SK-N-SH treated with all-trans-retinoic acid at 6 μM for 48 hours (cell line): ENCODE results near the gene PIGU.

Source experiments
- ARNTL ChIP-seq: fragments of 450-650 bp; formaldehyde crosslinking; IDR thresholded peaks from 2 replicates; pipeline ENCODE4 v1.5.0; 2020; ENCODE audit warnings: low read depth, mild to moderate bottlenecking, moderate library complexity, borderline replicate concordance
- GLIS3 ChIP-seq: fragments of 250-450 bp; sonication (Bioruptor Pico); IDR thresholded peaks from 2 replicates; pipeline ENCODE4 v1.5.0; 2020; ENCODE audit warnings: mild to moderate bottlenecking, moderate library complexity
- ISL1 ChIP-seq: fragments of 250-450 bp; sonication (Bioruptor Pico); IDR thresholded peaks from 2 replicates; pipeline ENCODE4 v2.1.2; 2022; ENCODE audit warnings: mild to moderate bottlenecking, moderate library complexity
- OSR1 ChIP-seq: fragments of 250-450 bp; sonication (Bioruptor Pico); IDR thresholded peaks from 2 replicates; pipeline ENCODE4 v1.8.0; 2022; ENCODE audit warnings: moderate library complexity, mild to moderate bottlenecking, inconsistent platforms
- PATZ1 ChIP-seq: fragments of 250-450 bp; sonication (Bioruptor Pico); IDR thresholded peaks from 2 replicates; pipeline ENCODE4 v1.8.0; 2020; ENCODE audit warnings: mild to moderate bottlenecking, moderate library complexity, borderline replicate concordance
- TOX ChIP-seq: fragments of 250-450 bp; sonication (Bioruptor Pico); IDR thresholded peaks from 2 replicates; pipeline ENCODE4 v1.8.0; 2021; ENCODE audit warnings: mild to moderate bottlenecking, moderate library complexity, borderline replicate concordance
- ZFP3 ChIP-seq: fragments of 250-450 bp; sonication (Bioruptor Pico); IDR thresholded peaks from 2 replicates; pipeline ENCODE4 v1.5.0; 2020; ENCODE audit warnings: mild to moderate bottlenecking, moderate library complexity
- ZFP30 ChIP-seq: fragments of 450-650 bp; formaldehyde crosslinking; IDR thresholded peaks from 2 replicates; pipeline ENCODE4 v1.5.0; 2022; ENCODE audit warnings: mild to moderate bottlenecking, moderate library complexity
- ZNF8 ChIP-seq: fragments of 450-650 bp; formaldehyde crosslinking; IDR thresholded peaks from 2 replicates; pipeline ENCODE4 v1.5.0; 2020; ENCODE audit warnings: mild to moderate bottlenecking, moderate library complexity
- TF ChIP-seq, protein P1 (sequence below): fragments of 250-450 bp; sonication (Bioruptor Pico); IDR thresholded peaks from 2 replicates; pipeline ENCODE4 v1.5.1; 2021; ENCODE audit warnings: mild to moderate bottlenecking, moderate library complexity
- TF ChIP-seq, protein P2 (sequence below): fragments of 250-450 bp; sonication (Bioruptor Pico); IDR thresholded peaks from 2 replicates; pipeline ENCODE4 v1.8.0; 2021; ENCODE audit warnings: low read depth, mild to moderate bottlenecking, moderate library complexity, borderline replicate concordance
- TF ChIP-seq, protein P3 (sequence below): fragments of 250-450 bp; sonication (Bioruptor Pico); IDR thresholded peaks from 2 replicates; pipeline ENCODE4 v1.5.1; 2020; ENCODE audit warnings: low read depth, mild to moderate bottlenecking, moderate library complexity
- TF ChIP-seq, protein P4 (sequence below): fragments of 250-450 bp; sonication (Bioruptor Pico); IDR thresholded peaks from 2 replicates; pipeline ENCODE4 v1.5.0; 2020; ENCODE audit warnings: mild to moderate bottlenecking, moderate library complexity

GRCh38 chr20:34675561-34675960, 1.3 kb downstream of the PIGU start:
- TF ChIP-seq ZFP3 (CRISPR knock-in tag) (no peak), GLIS3 (CRISPR knock-in tag) (no peak), OSR1 (CRISPR knock-in tag) (no peak), ISL1 (CRISPR knock-in tag) (no peak), TOX (CRISPR knock-in tag) (no peak), ARNTL (CRISPR knock-in tag) (no peak), PATZ1 (CRISPR knock-in tag) (no peak), ZFP30 (CRISPR knock-in tag) (no peak), ZNF8 (no peak)
- TF ChIP-seq, protein P1, sequence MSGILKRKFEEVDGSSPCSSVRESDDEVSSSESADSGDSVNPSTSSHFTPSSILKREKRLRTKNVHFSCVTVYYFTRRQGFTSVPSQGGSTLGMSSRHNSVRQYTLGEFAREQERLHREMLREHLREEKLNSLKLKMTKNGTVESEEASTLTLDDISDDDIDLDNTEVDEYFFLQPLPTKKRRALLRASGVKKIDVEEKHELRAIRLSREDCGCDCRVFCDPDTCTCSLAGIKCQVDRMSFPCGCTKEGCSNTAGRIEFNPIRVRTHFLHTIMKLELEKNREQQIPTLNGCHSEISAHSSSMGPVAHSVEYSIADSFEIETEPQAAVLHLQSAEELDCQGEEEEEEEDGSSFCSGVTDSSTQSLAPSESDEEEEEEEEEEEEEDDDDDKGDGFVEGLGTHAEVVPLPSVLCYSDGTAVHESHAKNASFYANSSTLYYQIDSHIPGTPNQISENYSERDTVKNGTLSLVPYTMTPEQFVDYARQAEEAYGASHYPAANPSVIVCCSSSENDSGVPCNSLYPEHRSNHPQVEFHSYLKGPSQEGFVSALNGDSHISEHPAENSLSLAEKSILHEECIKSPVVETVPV (CRISPR knock-in tag): no peak
- TF ChIP-seq, protein P2, sequence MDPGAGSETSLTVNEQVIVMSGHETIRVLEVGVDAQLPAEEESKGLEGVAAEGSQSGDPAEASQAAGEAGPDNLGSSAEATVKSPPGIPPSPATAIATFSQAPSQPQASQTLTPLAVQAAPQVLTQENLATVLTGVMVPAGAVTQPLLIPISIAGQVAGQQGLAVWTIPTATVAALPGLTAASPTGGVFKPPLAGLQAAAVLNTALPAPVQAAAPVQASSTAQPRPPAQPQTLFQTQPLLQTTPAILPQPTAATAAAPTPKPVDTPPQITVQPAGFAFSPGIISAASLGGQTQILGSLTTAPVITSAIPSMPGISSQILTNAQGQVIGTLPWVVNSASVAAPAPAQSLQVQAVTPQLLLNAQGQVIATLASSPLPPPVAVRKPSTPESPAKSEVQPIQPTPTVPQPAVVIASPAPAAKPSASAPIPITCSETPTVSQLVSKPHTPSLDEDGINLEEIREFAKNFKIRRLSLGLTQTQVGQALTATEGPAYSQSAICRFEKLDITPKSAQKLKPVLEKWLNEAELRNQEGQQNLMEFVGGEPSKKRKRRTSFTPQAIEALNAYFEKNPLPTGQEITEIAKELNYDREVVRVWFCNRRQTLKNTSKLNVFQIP (CRISPR knock-in tag): no peak
- TF ChIP-seq, protein P3, sequence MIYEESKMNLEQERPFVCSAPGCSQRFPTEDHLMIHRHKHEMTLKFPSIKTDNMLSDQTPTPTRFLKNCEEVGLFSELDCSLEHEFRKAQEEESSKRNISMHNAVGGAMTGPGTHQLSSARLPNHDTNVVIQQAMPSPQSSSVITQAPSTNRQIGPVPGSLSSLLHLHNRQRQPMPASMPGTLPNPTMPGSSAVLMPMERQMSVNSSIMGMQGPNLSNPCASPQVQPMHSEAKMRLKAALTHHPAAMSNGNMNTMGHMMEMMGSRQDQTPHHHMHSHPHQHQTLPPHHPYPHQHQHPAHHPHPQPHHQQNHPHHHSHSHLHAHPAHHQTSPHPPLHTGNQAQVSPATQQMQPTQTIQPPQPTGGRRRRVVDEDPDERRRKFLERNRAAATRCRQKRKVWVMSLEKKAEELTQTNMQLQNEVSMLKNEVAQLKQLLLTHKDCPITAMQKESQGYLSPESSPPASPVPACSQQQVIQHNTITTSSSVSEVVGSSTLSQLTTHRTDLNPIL: no peak
- TF ChIP-seq, protein P4, sequence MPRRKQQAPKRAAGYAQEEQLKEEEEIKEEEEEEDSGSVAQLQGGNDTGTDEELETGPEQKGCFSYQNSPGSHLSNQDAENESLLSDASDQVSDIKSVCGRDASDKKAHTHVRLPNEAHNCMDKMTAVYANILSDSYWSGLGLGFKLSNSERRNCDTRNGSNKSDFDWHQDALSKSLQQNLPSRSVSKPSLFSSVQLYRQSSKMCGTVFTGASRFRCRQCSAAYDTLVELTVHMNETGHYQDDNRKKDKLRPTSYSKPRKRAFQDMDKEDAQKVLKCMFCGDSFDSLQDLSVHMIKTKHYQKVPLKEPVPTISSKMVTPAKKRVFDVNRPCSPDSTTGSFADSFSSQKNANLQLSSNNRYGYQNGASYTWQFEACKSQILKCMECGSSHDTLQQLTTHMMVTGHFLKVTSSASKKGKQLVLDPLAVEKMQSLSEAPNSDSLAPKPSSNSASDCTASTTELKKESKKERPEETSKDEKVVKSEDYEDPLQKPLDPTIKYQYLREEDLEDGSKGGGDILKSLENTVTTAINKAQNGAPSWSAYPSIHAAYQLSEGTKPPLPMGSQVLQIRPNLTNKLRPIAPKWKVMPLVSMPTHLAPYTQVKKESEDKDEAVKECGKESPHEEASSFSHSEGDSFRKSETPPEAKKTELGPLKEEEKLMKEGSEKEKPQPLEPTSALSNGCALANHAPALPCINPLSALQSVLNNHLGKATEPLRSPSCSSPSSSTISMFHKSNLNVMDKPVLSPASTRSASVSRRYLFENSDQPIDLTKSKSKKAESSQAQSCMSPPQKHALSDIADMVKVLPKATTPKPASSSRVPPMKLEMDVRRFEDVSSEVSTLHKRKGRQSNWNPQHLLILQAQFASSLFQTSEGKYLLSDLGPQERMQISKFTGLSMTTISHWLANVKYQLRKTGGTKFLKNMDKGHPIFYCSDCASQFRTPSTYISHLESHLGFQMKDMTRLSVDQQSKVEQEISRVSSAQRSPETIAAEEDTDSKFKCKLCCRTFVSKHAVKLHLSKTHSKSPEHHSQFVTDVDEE (CRISPR knock-in tag): no peak
